OCI-LY1 (cell line): ENCODE results near the gene GADD45B.
A peak's percentile ranks its signal among the peaks of the same experiment; 100 is the strongest.

Experiments
- H2AFZ ChIP-seq: fragments of 200-600 bp; sonication (generic), shearing (Covaris generic); 2 replicates; pipeline ENCODE4 v1.6.0; 2014; ENCODE audit warnings: antibody characterized with exemption, mild to moderate bottlenecking, low read length
- H3F3A ChIP-seq: fragments of 200-600 bp; sonication (generic), shearing (Covaris generic); 2 replicates; pipeline ENCODE4 v1.6.0; 2014; ENCODE audit warnings: mild to moderate bottlenecking, antibody characterized with exemption, low read length, moderate library complexity; ENCODE audit not compliant: insufficient read depth
- H3K27ac ChIP-seq: fragments of 200-600 bp; sonication (generic); 2 replicates; pipeline ENCODE4 v1.5.1; 2014; ENCODE audit warnings: low read length, mixed run types, mild to moderate bottlenecking, low read depth; ENCODE audit not compliant: poor library complexity, severe bottlenecking
- H3K27me3 ChIP-seq: fragments of 200-600 bp; sonication (generic); 2 replicates; pipeline ENCODE4 v1.6.0; 2014; ENCODE audit warnings: antibody characterized with exemption, mild to moderate bottlenecking, low read length, moderate library complexity; ENCODE audit not compliant: insufficient read depth
- H3K36me3 ChIP-seq: fragments of 200-600 bp; sonication (generic); 2 replicates; pipeline ENCODE4 v1.6.1; 2014; ENCODE audit warnings: mild to moderate bottlenecking, antibody characterized with exemption, low read length, moderate library complexity, mixed read lengths; ENCODE audit not compliant: insufficient read depth
- H3K4me1 ChIP-seq: fragments of 200-600 bp; sonication (generic); 2 replicates; pipeline ENCODE4 v1.5.1; 2014; ENCODE audit warnings: mild to moderate bottlenecking, low read length, moderate library complexity; ENCODE audit not compliant: insufficient read depth, severe bottlenecking
- H3K4me2 ChIP-seq: fragments of 200-600 bp; sonication (generic), shearing (Covaris generic); 2 replicates; pipeline ENCODE4 v1.6.1; 2014; ENCODE audit warnings: low read length
- H3K4me3 ChIP-seq: fragments of 200-600 bp; sonication (generic); 2 replicates; pipeline ENCODE4 v1.5.1; 2014; ENCODE audit warnings: low read length, low read depth, mild to moderate bottlenecking, mixed read lengths; ENCODE audit not compliant: poor library complexity, severe bottlenecking
- H3K79me2 ChIP-seq: fragments of 200-600 bp; shearing (Covaris generic); 2 replicates; pipeline ENCODE4 v1.6.1; 2016; ENCODE audit warnings: mixed run types, low read length, mixed read lengths; ENCODE audit not compliant: insufficient read depth
- H3K9ac ChIP-seq: fragments of 200-600 bp; sonication (generic), shearing (Covaris generic); 2 replicates; pipeline ENCODE4 v1.6.1; 2014; ENCODE audit warnings: mild to moderate bottlenecking, low read length, mixed read lengths
- H3K9me2 ChIP-seq: fragments of 200-600 bp; sonication (generic), shearing (Covaris generic); 2 replicates; pipeline ENCODE4 v1.6.1; 2014; ENCODE audit warnings: low read depth, mild to moderate bottlenecking, low read length, mixed read lengths
- H3K9me3 ChIP-seq: fragments of 200-600 bp; shearing (Covaris generic); 2 replicates; pipeline ENCODE4 v1.6.1; 2014; ENCODE audit warnings: low read length, mixed read lengths
- H4K20me1 ChIP-seq: fragments of 200-600 bp; sonication (generic), shearing (Covaris generic); 2 replicates; pipeline ENCODE4 v1.6.0; 2016; ENCODE audit warnings: mild to moderate bottlenecking, low read length; ENCODE audit not compliant: insufficient read depth
- CTCF ChIP-seq: fragments of 200-600 bp; sonication (generic), shearing (Covaris generic); IDR thresholded peaks from 2 replicates; pipeline ENCODE4 v1.5.1; 2017; ENCODE audit warnings: mild to moderate bottlenecking, antibody characterized with exemption, low read length, moderate library complexity, mixed read lengths
- EZH2 ChIP-seq: fragments of 200-600 bp; sonication (generic), shearing (Covaris generic); IDR thresholded peaks from 2 replicates; pipeline ENCODE4 v1.8.0; 2017; ENCODE audit warnings: borderline replicate concordance, mixed run types, mild to moderate bottlenecking, antibody characterized with exemption, low read length, moderate library complexity, mixed read lengths

The GADD45B gene

GRCh38 chr19:2474232-2475017 is 1.5 kb upstream of the GADD45B start:
- Histone ChIP-seq H3K9me2 (no peaks in the 10 kb centered on the region), H3K4me2 (peak overlapping the region; percentile 86), H3K4me3 (peak overlapping the region; percentile 74), H3F3A (no peaks in the 10 kb centered on the region), H4K20me1 (no peaks in the 10 kb centered on the region), H3K36me3 (no peaks in the 10 kb centered on the region), H3K79me2 (no peaks in the 10 kb centered on the region), H3K27me3 (no peaks in the 10 kb centered on the region; the same call in 1 of the 2 replicates), H2AFZ (no peak overlapping the region), H3K9me3 (no peaks in the 10 kb centered on the region), H3K27ac (no peak overlapping the region), H3K4me1 (peaks cover 45% of the 10 kb centered on the region), H3K9ac (no peak overlapping the region)
- TF ChIP-seq CTCF (peak; percentile 88), EZH2 (no peak)

- H3K27me3 ChIP-seq, result no peaks in the 10 kb centered on the region; the same call in 1 of the 2 replicates
- H3K9me3 ChIP-seq, result no peaks in the 10 kb centered on the region
- peak overlapping the region; percentile 86 for H3K4me2 ChIP-seq
- H2AFZ ChIP-seq, result no peak overlapping the region
- peaks cover 43% of the 10 kb centered on the region for H3K4me1 ChIP-seq
- no peaks in the 10 kb centered on the region for H4K20me1 ChIP-seq
- no peaks in the 10 kb centered on the region for H3F3A ChIP-seq
- H3K27ac ChIP-seq, result no peak overlapping the region
- no peaks in the 10 kb centered on the region for H3K79me2 ChIP-seq
- H3K36me3 ChIP-seq, result no peaks in the 10 kb centered on the region
- no peaks in the 10 kb centered on the region for H3K9me2 ChIP-seq
- H3K4me3 ChIP-seq, result peak overlapping the region; percentile 74
- no peak overlapping the region for H3K9ac ChIP-seq
- peak; percentile 13; the same call in 1 of the 2 replicates for TF ChIP-seq CTCF
- TF ChIP-seq EZH2, result no peak
Observed at GRCh38 chr19:2475018-2475701, 767 bp upstream of the GADD45B start.

DNA sequence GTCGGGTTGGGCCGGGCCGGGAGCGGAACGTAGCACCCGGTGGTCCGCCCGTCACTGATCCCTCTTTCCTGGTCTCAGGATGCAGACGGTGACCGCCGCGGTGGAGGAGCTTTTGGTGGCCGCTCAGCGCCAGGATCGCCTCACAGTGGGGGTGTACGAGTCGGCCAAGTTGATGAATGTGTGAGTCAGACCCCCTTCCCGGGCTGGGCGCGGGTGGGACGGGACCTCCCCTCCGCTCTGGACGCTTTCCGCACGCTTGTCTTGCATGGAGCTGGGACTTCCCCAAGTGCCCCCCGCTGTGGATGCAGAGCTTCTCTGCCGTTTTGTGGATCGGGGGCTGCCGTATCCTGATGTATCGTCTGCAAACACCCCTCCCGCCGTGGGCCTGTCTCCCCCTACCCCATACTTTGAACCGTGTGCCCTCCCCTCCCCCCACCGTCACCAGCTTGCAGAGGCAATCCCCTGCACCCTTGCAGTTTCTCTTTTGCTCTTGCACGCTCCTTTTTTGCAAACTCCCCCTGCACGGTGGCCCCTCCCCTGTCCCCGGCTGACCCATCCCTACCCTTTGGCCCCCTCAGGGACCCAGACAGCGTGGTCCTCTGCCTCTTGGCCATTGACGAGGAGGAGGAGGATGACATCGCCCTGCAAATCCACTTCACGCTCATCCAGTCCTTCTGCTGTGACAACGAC is 669 bp downstream of the GADD45B start:
- no peak overlapping the region for H3K27ac ChIP-seq
- H3K79me2 ChIP-seq, result no peaks in the 10 kb centered on the region
- H3F3A ChIP-seq, result no peaks in the 10 kb centered on the region
- H3K9me2 ChIP-seq, result no peaks in the 10 kb centered on the region
- no peak overlapping the region for H2AFZ ChIP-seq
- H3K9ac ChIP-seq, result peak overlapping the region; percentile 68
- peak overlapping the region; percentile 86 for H3K4me2 ChIP-seq
- no peaks in the 10 kb centered on the region; the same call in 1 of the 2 replicates for H3K27me3 ChIP-seq
- no peak for TF ChIP-seq EZH2
- no peak for TF ChIP-seq CTCF
- peaks cover 3% of the 10 kb centered on the region; the same call in 1 of the 2 replicates for H3K9me3 ChIP-seq
- peaks cover 43% of the 10 kb centered on the region for H3K4me1 ChIP-seq
- H3K36me3 ChIP-seq, result no peaks in the 10 kb centered on the region
- H3K4me3 ChIP-seq, result peak overlapping the region; percentile 74
- no peaks in the 10 kb centered on the region for H4K20me1 ChIP-seq
